HepG2 (cell line): ENCODE measurements around the gene MAP2K1. TPM values are rescaled to one million over a fixed set of nuclear protein-coding genes. Genes with fewer than 3 reads are reported as not detected.

Experiments
- MAFK ChIP-seq, 2 experiments: IDR thresholded peaks in 1 of 2; conservative IDR thresholded peaks in 1 of 2; 2 replicates each; pipeline ENCODE4 v1.6.1; 2011; ENCODE audit warnings: improper control_type of control experiment in 2 of 2, low read length in 2 of 2
- MBD4 ChIP-seq: IDR thresholded peaks from 2 replicates; pipeline ENCODE4 v1.6.1; 2012; ENCODE audit warnings: low read length, inconsistent platforms, borderline replicate concordance
- MYC ChIP-seq: sonication (generic); formaldehyde crosslinking; IDR thresholded peaks from 2 replicates; pipeline ENCODE4 v1.9.0; 2021; ENCODE audit warnings: missing genetic modification reagents, borderline replicate concordance
- NCOR1 ChIP-seq: fragments of 200-600 bp; sonication (generic); IDR thresholded peaks from 2 replicates; pipeline ENCODE4 v1.7.0; 2017; ENCODE audit warnings: antibody characterized with exemption, low read length, borderline replicate concordance
- RCOR2 ChIP-seq: IDR thresholded peaks from 2 replicates; pipeline ENCODE4 v1.6.1; 2016; ENCODE audit warnings: missing biosample characterization, missing genetic modification reagents
- SALL1 ChIP-seq: sonication (generic); formaldehyde crosslinking; IDR thresholded peaks from 2 replicates; pipeline ENCODE4 v1.8.0; 2022; ENCODE audit warnings: mild to moderate bottlenecking, missing genetic modification reagents
- ZFP36L1 ChIP-seq: sonication (generic); formaldehyde crosslinking; IDR thresholded peaks from 2 replicates; pipeline ENCODE4 v1.8.0; 2022; ENCODE audit warnings: mild to moderate bottlenecking, missing genetic modification reagents, moderate library complexity
- ZMYM3 ChIP-seq: sonication (generic); formaldehyde crosslinking; IDR thresholded peaks from 2 replicates; pipeline ENCODE4 v1.5.1; 2020; ENCODE audit warnings: mild to moderate bottlenecking, missing genetic modification reagents
- ZNF674 ChIP-seq: sonication (generic); formaldehyde crosslinking; IDR thresholded peaks from 2 replicates; pipeline ENCODE4 v1.5.0; 2020; ENCODE audit warnings: low read depth, mild to moderate bottlenecking, missing genetic modification reagents
- ZNF749 ChIP-seq: sonication (generic); formaldehyde crosslinking; IDR thresholded peaks from 2 replicates; pipeline ENCODE4 v1.8.0; 2022; ENCODE audit warnings: mild to moderate bottlenecking, missing genetic modification reagents, moderate library complexity, borderline replicate concordance
- polyA plus RNA-seq, 8 experiments: library from polyadenylated mRNA; depleted of rRNA in 3 of 8; stranded (reverse) in 7 of 8; unstranded in 1 of 8; fragments of >200 nt; fragmentation: Illumina TruSeq in 4 of 8; extraction: Trizol in 4 of 8; gene quantifications; 2 replicates each; pipeline versions ENCODE4 v1.2.1 to v1.2.3, GENCODE V29; 2011 to 2016; ENCODE audit warnings: low read depth in 4 of 8, missing spikeins in 1 of 8, mixed read lengths in 1 of 8; ENCODE audit not compliant: insufficient read depth in 1 of 8
- total RNA-seq, 5 experiments: library from RNA; depleted of rRNA; stranded (reverse); fragments of >200 nt; fragmentation: Illumina TruSeq; extraction: Trizol; gene quantifications; 2 replicates each; pipeline ENCODE4 v1.2.3, GENCODE V29; 2016; ENCODE audit warnings: low read depth in 1 of 5
- TF ChIP-seq, protein P1 (sequence below): sonication (generic); formaldehyde crosslinking; IDR thresholded peaks from 2 replicates; pipeline ENCODE4 v1.4.0; 2020; ENCODE audit warnings: missing genetic modification reagents
- TF ChIP-seq, protein P2 (sequence below): sonication (generic); formaldehyde crosslinking; IDR thresholded peaks from 2 replicates; pipeline ENCODE4 v1.5.0; 2020; ENCODE audit warnings: missing genetic modification reagents
- TF ChIP-seq, protein P3 (sequence below): sonication (generic); formaldehyde crosslinking; IDR thresholded peaks from 2 replicates; pipeline ENCODE4 v1.9.0; 2021; ENCODE audit warnings: missing genetic modification reagents, borderline replicate concordance
- TF ChIP-seq, protein P4 (sequence below): sonication (generic); formaldehyde crosslinking; IDR thresholded peaks from 2 replicates; pipeline ENCODE4 v1.5.1; 2020; ENCODE audit warnings: mild to moderate bottlenecking, missing genetic modification reagents
- TF ChIP-seq, protein P5 (sequence below): sonication (generic); formaldehyde crosslinking; IDR thresholded peaks from 2 replicates; pipeline ENCODE4 v1.4.0; 2020; ENCODE audit warnings: missing genetic modification reagents, borderline replicate concordance

The MAP2K1 gene
- total and polyA plus RNA-seq, 2 of the 13 experiments (the other 11 are each of a cell fraction or from before 2014, with no cell fraction given), result 24.1 to 49.2 TPM

DNA sequence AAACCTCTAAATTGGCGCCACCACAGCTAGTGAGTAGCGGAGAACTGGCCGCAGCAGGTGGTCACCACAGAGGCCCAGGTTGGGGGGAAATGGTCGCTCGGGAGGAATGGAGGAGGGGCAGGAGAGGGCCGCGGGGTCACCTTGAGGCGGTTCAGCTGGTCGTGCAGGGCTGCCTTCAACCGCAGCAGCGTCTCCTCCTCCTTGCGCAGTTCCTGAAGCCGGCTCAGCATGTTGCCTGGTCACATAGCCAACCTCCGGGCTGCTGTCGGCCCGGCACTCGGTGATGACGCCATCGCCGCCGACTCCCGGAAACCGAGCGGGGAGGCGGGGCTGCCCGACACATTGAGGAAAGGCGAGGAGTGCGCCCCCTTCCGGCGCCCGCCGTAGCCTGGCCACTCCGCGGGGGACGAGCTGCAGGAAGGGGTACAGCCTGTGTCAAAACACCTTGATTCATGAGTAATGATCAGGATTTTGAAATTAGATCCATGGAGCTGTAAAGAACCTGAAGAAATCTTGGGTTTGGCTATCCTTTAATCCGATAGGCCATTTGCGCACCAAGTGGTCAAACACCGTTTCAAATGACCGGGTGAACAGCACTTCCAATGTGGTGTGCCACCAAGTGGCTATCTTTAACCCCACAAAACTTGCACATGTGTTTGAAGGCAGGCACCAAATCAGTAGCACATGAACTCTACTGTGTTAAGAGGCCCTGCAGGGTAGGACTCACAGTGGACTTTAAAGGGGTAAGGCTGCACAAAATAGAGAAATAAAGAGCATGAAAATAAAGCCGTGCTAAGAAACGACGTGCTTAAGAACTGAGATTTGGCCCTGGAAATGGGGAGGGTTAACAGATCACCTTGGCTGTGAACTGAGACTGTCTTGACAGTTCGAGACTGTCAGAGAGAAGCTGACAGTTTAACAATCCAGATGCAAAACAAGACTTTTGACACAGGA lies 111.1 kb downstream of the MAP2K1 start, which contains the start of gene SNAPC5 (continued):
- peak; percentile 88; the same call in 1 of the 2 replicates for TF ChIP-seq MBD4
- TF ChIP-seq ZNF674 (CRISPR knock-in tag), result 0 out of 2 replicates have a peak, but pooled peaks have one; percentile 69
- TF ChIP-seq ZNF749 (CRISPR knock-in tag), result peak; percentile 75; the same call in 1 of the 2 replicates
- no peak for TF ChIP-seq RCOR2
- peak; percentile 71 for TF ChIP-seq SALL1 (CRISPR knock-in tag)
- 0 out of 2 replicates have a peak, but pooled peaks have one; percentile 21 for TF ChIP-seq NCOR1
- TF ChIP-seq MYC (CRISPR knock-in tag), result peak; percentile 84; the same call in 1 of the 2 replicates
- peak; percentile 11; the same call in 1 of the 2 replicates for TF ChIP-seq ZMYM3 (CRISPR knock-in tag)
- TF ChIP-seq, protein P1, sequence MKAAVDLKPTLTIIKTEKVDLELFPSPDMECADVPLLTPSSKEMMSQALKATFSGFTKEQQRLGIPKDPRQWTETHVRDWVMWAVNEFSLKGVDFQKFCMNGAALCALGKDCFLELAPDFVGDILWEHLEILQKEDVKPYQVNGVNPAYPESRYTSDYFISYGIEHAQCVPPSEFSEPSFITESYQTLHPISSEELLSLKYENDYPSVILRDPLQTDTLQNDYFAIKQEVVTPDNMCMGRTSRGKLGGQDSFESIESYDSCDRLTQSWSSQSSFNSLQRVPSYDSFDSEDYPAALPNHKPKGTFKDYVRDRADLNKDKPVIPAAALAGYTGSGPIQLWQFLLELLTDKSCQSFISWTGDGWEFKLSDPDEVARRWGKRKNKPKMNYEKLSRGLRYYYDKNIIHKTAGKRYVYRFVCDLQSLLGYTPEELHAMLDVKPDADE, result no peak
- TF ChIP-seq, protein P2, sequence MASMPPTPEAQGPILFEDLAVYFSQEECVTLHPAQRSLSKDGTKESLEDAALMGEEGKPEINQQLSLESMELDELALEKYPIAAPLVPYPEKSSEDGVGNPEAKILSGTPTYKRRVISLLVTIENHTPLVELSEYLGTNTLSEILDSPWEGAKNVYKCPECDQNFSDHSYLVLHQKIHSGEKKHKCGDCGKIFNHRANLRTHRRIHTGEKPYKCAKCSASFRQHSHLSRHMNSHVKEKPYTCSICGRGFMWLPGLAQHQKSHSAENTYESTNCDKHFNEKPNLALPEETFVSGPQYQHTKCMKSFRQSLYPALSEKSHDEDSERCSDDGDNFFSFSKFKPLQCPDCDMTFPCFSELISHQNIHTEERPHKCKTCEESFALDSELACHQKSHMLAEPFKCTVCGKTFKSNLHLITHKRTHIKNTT (CRISPR knock-in tag), result no peak
- TF ChIP-seq, protein P3, sequence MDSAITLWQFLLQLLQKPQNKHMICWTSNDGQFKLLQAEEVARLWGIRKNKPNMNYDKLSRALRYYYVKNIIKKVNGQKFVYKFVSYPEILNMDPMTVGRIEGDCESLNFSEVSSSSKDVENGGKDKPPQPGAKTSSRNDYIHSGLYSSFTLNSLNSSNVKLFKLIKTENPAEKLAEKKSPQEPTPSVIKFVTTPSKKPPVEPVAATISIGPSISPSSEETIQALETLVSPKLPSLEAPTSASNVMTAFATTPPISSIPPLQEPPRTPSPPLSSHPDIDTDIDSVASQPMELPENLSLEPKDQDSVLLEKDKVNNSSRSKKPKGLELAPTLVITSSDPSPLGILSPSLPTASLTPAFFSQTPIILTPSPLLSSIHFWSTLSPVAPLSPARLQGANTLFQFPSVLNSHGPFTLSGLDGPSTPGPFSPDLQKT, result no peak
- no peak for TF ChIP-seq MAFK (conservative IDR thresholded peaks at IDR 0.05 in 1 of 2, IDR thresholded peaks at IDR 0.05 in 1 of 2; ENCODE audit: low read length in 2 of 2)
- TF ChIP-seq, protein P4, sequence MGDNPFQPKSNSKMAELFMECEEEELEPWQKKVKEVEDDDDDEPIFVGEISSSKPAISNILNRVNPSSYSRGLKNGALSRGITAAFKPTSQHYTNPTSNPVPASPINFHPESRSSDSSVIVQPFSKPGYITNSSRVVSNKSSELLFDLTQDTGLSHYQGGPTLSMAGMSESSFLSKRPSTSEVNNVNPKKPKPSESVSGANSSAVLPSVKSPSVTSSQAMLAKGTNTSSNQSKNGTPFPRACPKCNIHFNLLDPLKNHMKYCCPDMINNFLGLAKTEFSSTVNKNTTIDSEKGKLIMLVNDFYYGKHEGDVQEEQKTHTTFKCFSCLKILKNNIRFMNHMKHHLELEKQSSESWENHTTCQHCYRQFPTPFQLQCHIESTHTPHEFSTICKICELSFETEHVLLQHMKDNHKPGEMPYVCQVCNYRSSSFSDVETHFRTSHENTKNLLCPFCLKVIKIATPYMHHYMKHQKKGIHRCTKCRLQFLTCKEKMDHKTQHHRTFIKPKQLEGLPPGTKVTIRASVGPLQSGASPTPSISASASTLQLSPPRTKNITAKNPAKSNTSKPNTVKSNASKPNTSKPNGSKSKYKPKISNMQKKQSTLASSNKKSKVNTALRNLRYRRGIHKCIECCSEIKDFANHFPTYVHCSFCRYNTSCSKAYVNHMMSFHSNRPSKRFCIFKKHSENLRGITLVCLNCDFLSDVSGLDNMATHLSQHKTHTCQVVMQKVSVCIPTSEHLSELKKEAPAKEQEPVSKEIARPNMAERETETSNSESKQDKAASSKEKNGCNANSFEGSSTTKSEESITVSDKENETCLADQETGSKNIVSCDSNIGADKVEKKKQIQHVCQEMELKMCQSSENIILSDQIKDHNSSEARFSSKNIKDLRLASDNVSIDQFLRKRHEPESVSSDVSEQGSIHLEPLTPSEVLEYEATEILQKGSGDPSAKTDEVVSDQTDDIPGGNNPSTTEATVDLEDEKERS, result peak; percentile 82; the same call in 1 of the 2 replicates
- 0 out of 2 replicates have a peak, but pooled peaks have one; percentile 62 for TF ChIP-seq ZFP36L1 (CRISPR knock-in tag)
- TF ChIP-seq, protein P5, sequence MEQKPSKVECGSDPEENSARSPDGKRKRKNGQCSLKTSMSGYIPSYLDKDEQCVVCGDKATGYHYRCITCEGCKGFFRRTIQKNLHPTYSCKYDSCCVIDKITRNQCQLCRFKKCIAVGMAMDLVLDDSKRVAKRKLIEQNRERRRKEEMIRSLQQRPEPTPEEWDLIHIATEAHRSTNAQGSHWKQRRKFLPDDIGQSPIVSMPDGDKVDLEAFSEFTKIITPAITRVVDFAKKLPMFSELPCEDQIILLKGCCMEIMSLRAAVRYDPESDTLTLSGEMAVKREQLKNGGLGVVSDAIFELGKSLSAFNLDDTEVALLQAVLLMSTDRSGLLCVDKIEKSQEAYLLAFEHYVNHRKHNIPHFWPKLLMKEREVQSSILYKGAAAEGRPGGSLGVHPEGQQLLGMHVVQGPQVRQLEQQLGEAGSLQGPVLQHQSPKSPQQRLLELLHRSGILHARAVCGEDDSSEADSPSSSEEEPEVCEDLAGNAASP (CRISPR knock-in tag), result peak; percentile 45; the same call in 1 of the 2 replicates
